DMS 273 treated with DMSO at 0.1 percent for 48 hours (cell line): ENCODE results near the gene OPN3.

Source experiments
- DNase-seq: peaks from one replicate; lab custom pipeline; 2025; lab: John Stamatoyannopoulos, UW

OPN3 gene

GRCh38 chr1:241645199-241645598 is 5.0 kb upstream of the OPN3 start:
- no peak for DNase-seq

GRCh38 chr1:241644259-241644658 is 4.1 kb upstream of the OPN3 start:
- DNase-seq = no peak

DNA sequence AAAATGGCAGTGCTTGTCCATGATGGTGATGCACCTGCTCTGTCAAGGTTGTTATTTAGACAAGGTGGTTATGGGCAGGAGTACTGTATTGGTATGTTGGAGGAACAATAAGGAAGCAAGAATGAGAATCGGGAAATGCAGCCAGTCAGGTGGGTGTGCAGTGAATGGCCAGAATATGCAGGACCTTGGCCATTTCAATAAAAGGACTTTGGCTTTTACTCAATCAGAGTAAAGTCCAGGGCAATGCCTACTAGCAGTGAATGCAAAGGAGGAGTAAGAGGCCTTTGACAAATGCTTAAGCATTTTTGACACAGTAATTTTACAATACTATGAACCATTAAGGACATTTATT is 2.4 kb upstream of the OPN3 start:
- no peak for DNase-seq

DNA sequence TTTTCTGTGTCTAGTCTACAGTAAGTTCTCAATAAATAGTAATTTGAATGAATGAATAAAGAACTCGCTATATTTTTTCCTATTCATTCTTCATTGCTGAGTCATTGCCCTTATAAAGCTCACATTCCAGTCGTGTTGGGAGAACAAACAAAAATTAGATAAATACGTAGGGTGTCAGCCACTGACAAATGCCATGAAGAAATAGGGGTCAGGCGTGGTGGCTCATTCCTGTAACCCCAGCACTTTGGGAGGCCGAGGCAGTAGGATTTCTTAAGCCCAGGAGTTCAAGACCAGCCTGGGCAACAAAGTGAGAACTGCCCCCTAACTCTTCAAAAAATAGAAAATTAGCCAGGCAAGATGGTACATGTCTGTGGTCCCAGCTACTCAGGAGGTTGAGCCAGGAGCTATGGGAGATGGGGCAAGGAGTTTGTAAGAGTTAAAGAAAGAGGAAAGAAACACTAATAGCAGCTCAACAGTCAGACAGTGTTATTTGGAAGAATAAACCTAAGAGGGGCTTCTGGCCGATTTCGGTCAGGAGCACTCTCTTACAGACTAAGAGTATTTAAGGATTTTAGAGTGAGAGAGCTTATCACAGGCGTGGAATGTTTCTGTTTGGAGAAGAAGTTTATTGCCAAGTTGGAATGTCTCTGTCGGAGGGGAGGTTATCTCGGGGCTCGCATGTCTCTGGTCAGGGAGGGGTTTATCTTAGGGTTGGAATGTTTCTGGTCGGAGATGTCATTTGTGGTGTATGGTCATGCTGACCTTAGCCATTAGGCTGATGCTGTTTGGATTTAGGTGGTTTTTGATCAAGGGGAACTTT is 1.8 kb upstream of the OPN3 start:
- DNase-seq = no peak

- no peak for DNase-seq
Observed at GRCh38 chr1:241640867-241641622, 876 bp upstream of the OPN3 start.

- no peak for DNase-seq
Observed at GRCh38 chr1:241639623-241640148, 483 bp downstream of the OPN3 start.

GRCh38 chr1:241638909-241639622 is 1.1 kb downstream of the OPN3 start:
- no peak for DNase-seq

DNA sequence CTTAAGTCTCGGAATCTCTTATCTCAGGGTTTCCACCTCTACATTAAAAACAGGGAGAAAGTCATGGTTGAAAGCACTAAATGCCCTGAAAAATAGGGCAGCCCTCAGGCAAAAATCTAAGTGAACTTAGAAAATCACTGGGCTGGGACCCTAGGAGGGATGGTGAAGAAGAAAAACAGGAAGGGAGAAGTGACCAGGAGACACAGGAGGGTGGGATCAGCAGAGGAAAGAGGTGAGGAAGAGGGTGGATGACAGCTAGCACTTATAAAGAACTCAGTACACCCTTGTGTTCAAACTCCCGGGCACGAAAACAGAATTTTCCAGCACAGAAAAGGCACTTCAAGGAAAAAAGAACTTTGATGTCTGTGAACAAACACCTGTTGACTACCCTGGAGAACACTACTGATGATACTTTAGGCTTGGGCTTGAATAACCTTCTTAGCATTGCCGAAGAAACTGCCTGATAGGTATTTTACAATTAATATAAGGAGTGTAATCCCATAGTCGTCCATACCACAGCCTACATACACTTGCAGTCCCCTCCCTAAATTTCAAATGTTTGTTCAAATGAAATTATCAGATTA is 2.0 kb downstream of the OPN3 start:
- DNase-seq = no peak

GRCh38 chr1:241637604-241638003 is 2.6 kb downstream of the OPN3 start:
- DNase-seq = no peak

GRCh38 chr1:241637046-241637590 is 3.1 kb downstream of the OPN3 start:
- DNase-seq = no peak

DNA sequence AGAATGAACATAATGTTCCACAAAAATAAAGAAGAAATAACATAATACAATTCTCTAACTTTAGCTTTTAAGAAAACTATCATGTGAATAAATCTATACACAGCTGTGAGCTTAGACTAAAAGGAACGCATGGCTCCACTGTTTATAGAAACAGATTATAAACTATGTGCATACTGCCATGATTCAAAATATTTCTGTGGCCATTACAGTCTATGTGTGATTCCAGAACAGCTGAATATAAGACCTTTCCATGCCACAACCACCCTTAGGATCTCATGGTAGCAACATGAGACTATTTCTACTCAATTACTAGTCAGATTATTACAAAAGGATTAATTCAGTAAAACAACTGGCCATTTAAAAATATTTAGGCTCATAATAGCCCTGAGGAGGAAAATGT is 3.9 kb downstream of the OPN3 start:
- no peak for DNase-seq

DNA sequence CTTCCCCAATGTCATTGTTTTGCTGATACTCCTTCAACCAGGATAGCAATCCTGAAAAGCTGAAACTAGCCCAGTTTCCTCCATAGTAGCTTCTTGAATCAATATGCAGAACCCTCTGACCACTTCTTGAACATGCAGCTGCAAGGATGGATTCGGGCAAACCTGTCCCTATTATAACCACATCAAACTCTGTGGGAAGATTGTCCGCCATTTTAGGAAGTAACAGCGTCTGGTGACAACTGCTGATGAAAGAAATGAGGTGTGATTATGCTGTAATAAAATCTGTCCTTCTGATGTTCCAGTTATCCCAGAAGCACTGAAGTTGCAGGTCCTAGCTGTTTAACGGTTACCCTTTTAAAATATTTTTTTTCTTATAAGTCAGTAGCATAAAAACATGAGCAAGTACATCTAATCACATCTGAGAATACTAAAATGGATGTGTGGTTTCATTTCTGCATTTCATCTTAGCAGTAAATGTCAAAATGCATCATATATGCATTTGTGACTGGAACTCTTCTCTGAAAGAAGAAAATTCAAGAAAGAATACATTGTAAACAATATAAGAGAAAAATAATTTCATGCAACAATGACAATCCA is 4.5 kb downstream of the OPN3 start:
- DNase-seq = no peak

DNA sequence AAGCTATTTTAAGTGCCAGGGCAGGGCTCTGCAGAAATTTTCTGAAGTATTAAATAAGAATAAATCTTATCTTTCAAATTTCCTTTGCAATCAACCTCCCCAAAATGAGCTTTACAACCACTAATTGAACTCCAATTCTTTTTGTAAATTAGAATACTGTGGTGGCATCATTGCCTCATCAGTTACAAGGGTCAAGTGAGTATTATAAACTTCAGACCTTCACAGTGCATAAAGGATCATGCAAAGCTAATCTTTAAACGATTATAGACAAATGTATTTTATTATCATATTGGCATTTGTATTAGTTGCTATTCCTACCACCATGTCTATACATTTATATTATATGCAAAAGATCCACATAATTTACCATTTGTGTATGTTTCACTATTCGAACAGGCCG is 7.2 kb downstream of the OPN3 start:
- DNase-seq = no peak

- DNase-seq = no peak
Observed at GRCh38 chr1:241631674-241632073, 8.5 kb downstream of the OPN3 start.

GRCh38 chr1:241630899-241631298 is 9.3 kb downstream of the OPN3 start:
- no peak for DNase-seq

DNA sequence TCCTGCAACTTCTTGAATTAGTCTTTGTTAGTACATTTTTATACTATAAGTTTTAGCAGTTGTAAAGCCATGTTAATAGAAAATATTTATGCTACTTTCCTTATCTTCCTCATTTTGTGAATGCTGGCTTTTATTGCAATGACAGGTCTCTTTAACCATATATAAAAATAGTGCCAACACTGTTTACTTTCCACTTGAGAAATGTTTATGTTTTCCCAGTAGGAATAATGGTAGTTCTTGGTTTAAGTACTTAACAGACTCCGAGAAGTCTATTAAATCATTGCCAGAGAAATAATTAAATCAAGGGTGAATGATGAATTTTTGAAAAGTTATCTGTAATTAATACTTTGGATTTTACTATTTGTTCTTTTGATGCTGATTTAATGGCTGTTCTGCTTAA is 9.7 kb downstream of the OPN3 start:
- no peak for DNase-seq

GRCh38 chr1:241630005-241630404 is 10.2 kb downstream of the OPN3 start:
- DNase-seq = no peak

GRCh38 chr1:241627453-241628259 is 12.5 kb downstream of the OPN3 start:
- peak; percentile 15 for DNase-seq

- no peak for DNase-seq
Observed at GRCh38 chr1:241624935-241625334, 15.2 kb downstream of the OPN3 start.

DNA sequence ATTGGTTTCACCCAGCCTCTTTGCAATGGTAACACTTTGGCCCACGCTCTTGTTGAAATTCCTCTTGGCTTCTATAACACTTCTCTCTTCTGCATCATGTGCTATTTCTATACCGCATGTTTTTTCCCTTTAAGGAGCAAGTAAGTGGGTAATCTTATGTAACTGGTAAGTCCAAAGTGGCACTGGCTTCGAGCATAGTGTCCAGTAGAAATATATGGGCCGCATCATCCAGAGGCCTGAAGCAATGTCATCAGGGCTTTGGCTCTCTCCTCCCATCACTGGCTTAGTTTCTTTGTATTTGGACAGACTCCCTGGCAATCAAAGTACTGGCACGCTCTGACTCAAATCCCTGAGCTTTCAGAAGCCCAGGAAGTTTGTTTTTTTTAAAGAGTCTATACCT is 17.5 kb downstream of the OPN3 start:
- no peak for DNase-seq

- no peak for DNase-seq
Observed at GRCh38 chr1:241617426-241617825, 22.7 kb downstream of the OPN3 start.
